Measurements from ENCODE around the gene MVP.
A peak's percentile ranks its signal among the peaks of the same experiment; 100 is the strongest.
"Not testable (repeated sequence)": the region's sequence is repeated elsewhere in the genome, so short reads cannot be mapped to it uniquely, and the experiment has no call there.

MVP gene

GRCh38 chr16:29820271-29820701 lies at the start of gene MVP:
TSS of gene MVP (plus strand) at chr16:29820462. CDS start at chr16:29830550, 10,088 bp downstream.
- DNase-seq (ENCODE audit: extremely low spot score), result no peak
- ChIA-PET POLR2A (interaction anchor here (0.9 to 10.8 kb wide), 7 partner anchors 9 to 246 kb away, joined by 3 to 176 read pairs (median 4); partner anchors contain the start of genes KIF22 and MAZ), CTCF (interaction anchor here (0.5 to 6.1 kb wide), 5 partner anchors 12 to 201 kb away, joined by 3 to 52 read pairs (median 4); no protein-coding TSS in a partner anchor)
- TF ChIP-seq FOXM1 (IDR thresholded peaks at IDR 0.05; ENCODE audit: borderline replicate concordance) (no peak), FOXA1 (IDR thresholded peaks at IDR 0.05) (no peak), ZNF384 (IDR thresholded peaks at IDR 0.05) (no peak), ARNT (IDR thresholded peaks at IDR 0.05) (no peak), TARDBP (IDR thresholded peaks at IDR 0.05) (no peak), FOXK2 (IDR thresholded peaks at IDR 0.05) (no peak), ELF4 (IDR thresholded peaks at IDR 0.05) (no peak), HDGF (IDR thresholded peaks at IDR 0.05; ENCODE audit: borderline replicate concordance) (no peak), L3MBTL2 (conservative IDR thresholded peaks at IDR 0.05) (no peak), LEF1 (IDR thresholded peaks at IDR 0.05; ENCODE audit: borderline replicate concordance) (no peak), SP1 (IDR thresholded peaks at IDR 0.05) (no peak), NFRKB (IDR thresholded peaks at IDR 0.05) (no peak), CTBP1 (IDR thresholded peaks at IDR 0.05; ENCODE audit: borderline replicate concordance) (no peak), PKNOX1 (IDR thresholded peaks at IDR 0.05) (no peak), SUZ12 (IDR thresholded peaks at IDR 0.05) (no peak), BHLHE40 (IDR thresholded peaks at IDR 0.05; ENCODE audit: borderline replicate concordance) (no peak)

GRCh38 chr16:29772330-29772729 lies 47.9 kb upstream of the MVP start:
- POLR2A ChIA-PET, result interaction anchor here (1.1 kb wide), 1 partner anchor 18 kb away, joined by 3 read pairs; the partner anchor contains the start of gene KIF22
- TF ChIP-seq ZNF384 (IDR thresholded peaks at IDR 0.05), result 0 out of 2 replicates have a peak, but pooled peaks have one; percentile 26
- CTCF ChIA-PET; DNase-seq (ENCODE audit: extremely low spot score): not testable (repeated sequence)

DNA sequence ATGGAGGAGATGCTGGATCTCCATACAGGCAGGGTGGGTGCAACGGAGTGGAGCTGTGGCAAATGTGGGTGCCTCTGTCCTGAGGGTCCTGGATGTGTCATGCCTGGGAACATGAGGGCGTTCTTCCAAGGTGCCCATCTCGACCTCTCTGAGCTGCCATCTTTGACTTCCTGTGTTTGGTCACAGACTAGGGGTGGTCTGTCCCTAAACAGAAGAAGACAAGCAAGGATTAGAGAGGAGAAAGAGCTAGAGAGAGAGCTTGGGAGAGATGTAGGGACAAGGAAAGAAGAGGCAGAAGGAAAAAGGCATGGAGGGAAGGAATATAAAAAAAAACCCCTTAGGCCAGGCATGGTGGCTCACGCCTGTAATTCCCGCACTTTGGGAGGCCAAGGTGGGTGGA lies 45.5 kb upstream of the MVP start:
- ChIA-PET POLR2A (interaction anchor here (1.4 kb wide), 1 partner anchor 15 kb away, joined by 4 read pairs; no protein-coding TSS in a partner anchor), CTCF (no interaction called here)
- TF ChIP-seq FOXK2 (IDR thresholded peaks at IDR 0.05) (no peak), PKNOX1 (IDR thresholded peaks at IDR 0.05) (no peak), L3MBTL2 (conservative IDR thresholded peaks at IDR 0.05) (no peak), FOXM1 (IDR thresholded peaks at IDR 0.05; ENCODE audit: borderline replicate concordance) (no peak), SP1 (IDR thresholded peaks at IDR 0.05) (no peak)
- no peak for DNase-seq (ENCODE audit: extremely low spot score)

DNA sequence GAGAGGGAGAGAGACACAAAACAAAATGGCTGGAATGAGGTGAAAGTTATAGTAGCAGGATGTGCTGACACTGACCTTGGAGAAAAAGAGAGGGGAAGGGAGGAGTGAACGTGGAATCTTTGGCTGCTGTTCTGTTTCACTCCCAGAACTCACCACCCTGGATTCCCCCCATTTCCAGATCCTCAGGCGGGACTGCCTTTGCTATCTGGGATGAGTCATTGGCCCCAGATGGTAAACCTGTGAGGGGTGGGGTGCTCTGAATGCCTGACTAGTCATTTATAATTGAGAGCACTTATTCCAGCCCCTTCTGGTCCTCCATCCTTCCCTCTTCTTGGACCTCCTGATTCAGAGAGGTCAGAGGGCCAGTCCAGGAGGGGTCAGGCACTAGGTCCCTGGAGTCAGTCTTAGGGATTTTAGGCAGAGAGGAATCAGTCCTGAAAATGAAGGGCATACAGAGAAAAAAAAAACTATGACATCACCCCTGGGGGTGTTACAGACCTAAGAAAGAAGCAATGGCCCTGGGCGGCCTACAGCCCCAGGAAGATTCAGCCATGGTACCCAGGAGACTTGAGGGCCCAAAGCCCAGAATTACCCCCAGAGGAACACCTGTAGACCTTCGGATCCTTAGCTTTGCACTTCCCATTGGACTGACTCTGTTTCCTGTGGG lies 44.4 kb upstream of the MVP start:
- TF ChIP-seq CTBP1 (IDR thresholded peaks at IDR 0.05; ENCODE audit: borderline replicate concordance), result no peak
- TF ChIP-seq TARDBP (IDR thresholded peaks at IDR 0.05), result no peak
- no peak for TF ChIP-seq FOXM1 (IDR thresholded peaks at IDR 0.05; ENCODE audit: borderline replicate concordance)
- CTCF ChIA-PET, result no interaction called here
- no peak for DNase-seq (ENCODE audit: extremely low spot score)
- POLR2A ChIA-PET, result no interaction called here

DNA sequence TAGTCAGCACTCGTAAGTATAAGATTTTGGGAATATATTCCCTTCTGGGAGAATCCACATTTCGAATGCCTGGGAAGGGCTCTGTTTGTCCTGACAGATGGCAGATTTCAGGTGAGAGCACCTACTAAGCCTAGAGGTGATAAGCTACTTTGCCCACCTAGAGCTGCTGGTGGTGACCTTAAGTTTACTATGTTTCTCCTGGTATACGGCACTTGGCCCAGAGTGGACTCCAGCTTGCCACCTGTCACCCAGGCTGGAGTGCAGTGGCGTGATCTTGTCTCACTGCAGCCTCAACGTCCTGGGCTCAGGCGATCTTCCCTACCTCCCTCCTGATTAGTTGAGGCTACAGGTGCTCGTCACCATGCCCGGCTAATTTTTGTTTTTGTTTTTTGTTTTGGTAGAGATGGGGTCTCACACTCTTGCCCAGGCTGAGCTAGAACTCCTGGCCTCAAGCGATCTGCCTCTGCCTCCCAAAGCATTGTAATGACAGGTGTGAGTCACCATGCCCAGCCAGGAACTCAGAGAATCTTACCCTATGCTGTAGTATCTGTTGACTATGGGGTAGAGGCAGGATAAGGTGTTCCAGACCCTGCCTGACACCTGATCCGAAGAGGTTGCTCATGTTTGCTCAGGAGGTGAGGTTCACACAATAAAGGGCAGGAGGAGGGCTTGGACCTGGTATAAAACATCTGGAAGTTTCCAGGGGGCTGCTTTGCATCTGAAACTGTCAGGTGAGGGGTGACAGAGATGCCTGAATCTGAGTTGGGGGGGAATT lies 42.5 kb upstream of the MVP start, which contains the start of gene ZG16:
TSS of gene ZG16 (plus strand) at position 681 of the 775 bp plus-strand sequence. CDS start 1,011 bp downstream, outside the sequence.
- POLR2A ChIA-PET, result interaction anchor here (1.4 kb wide), 1 partner anchor 12 kb away, joined by 6 read pairs; the partner anchor contains the start of gene KIF22
- CTCF ChIA-PET, result no interaction called here
- no peak for DNase-seq (ENCODE audit: extremely low spot score)
- TF ChIP-seq TARDBP (IDR thresholded peaks at IDR 0.05) (no peak), SP1 (IDR thresholded peaks at IDR 0.05) (no peak), ZNF384 (IDR thresholded peaks at IDR 0.05) (no peak), SUZ12 (IDR thresholded peaks at IDR 0.05) (no peak), L3MBTL2 (conservative IDR thresholded peaks at IDR 0.05) (no peak)

DNA sequence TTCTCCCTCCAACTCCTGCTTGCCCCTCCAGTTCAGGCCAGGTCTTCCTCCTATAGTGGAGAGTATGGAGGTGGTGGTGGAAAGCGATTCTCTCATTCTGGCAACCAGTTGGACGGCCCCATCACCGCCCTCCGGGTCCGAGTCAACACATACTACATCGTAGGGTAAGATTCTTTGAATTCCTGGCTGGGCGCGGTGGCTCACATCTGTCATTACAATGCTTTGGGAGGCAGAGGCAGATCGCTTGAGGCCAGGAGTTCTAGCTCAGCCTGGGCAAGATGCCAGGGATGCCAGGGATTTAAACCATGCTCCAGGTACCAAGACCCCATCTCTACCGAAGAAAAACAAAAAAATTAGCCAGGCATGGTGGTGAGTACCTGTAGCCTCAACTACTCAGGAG lies 40.8 kb upstream of the MVP start:
- no peak for TF ChIP-seq HDGF (IDR thresholded peaks at IDR 0.05; ENCODE audit: borderline replicate concordance)
- no peak for TF ChIP-seq FOXK2 (IDR thresholded peaks at IDR 0.05)
- TF ChIP-seq SUZ12 (IDR thresholded peaks at IDR 0.05), result no peak
- TF ChIP-seq L3MBTL2 (conservative IDR thresholded peaks at IDR 0.05), result no peak
- no peak for TF ChIP-seq FOXA1 (IDR thresholded peaks at IDR 0.05)
- no peak for TF ChIP-seq FOXM1 (IDR thresholded peaks at IDR 0.05; ENCODE audit: borderline replicate concordance)
- no peak for TF ChIP-seq NFRKB (IDR thresholded peaks at IDR 0.05)
- TF ChIP-seq TARDBP (IDR thresholded peaks at IDR 0.05), result no peak
- TF ChIP-seq SP1 (IDR thresholded peaks at IDR 0.05), result no peak
- no peak for TF ChIP-seq ZNF384 (IDR thresholded peaks at IDR 0.05)
- TF ChIP-seq ARNT (IDR thresholded peaks at IDR 0.05), result no peak
- TF ChIP-seq BHLHE40 (IDR thresholded peaks at IDR 0.05; ENCODE audit: borderline replicate concordance), result no peak
- CTCF ChIA-PET, result no interaction called here
- POLR2A ChIA-PET, result interaction anchor here (2.6 kb wide), 1 partner anchor 10 kb away, joined by 10 read pairs; no protein-coding TSS in a partner anchor
- DNase-seq (ENCODE audit: extremely low spot score), result no peak

- DNase-seq (ENCODE audit: extremely low spot score); POLR2A ChIA-PET: not testable (repeated sequence)
- CTCF ChIA-PET, result interaction anchor here (0.6 to 1.2 kb wide), 4 partner anchors 46 to 173 kb away, joined by 3 to 5 read pairs (median 4); no protein-coding TSS in a partner anchor
Measured at GRCh38 chr16:29783094-29783953, 36.9 kb upstream of the MVP start.

Data from HEK293T (cell line).